ENCODE results near the gene PPP1R16B.

The PPP1R16B gene

DNA sequence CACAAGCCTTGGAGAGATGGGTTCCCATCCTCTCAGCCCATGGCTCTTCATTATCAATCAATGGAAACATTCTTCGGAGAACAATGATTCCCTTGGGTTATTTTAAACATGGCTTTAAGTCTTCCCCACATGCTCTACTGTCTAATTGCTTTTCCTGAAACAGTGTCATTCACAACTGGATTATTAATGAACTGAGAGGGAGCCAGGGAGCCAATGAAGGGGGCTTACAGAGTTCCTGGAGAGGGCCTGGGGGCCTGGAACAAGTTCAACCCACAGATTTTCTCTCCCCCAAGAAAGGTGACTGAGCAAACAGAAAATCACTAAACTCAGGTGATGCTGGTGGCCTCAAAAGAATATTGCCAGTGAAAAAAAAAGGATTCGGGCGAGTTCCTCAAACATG is 1.3 kb upstream of the PPP1R16B start:
- H3K4me3 ChIP-seq (ENCODE audit: low read depth, low read length), result no peak overlapping the region
- DNase-seq (ENCODE audit: low read depth), result no peak
- TF ChIP-seq CTCF (IDR thresholded peaks at IDR 0.05; ENCODE audit: low read depth, low read length, missing control alignments), result no peak

GRCh38 chr20:38804682-38805501 is 605 bp upstream of the PPP1R16B start:
- peak overlapping the region; percentile 95 for H3K4me3 ChIP-seq (ENCODE audit: low read depth, low read length)
- TF ChIP-seq CTCF (IDR thresholded peaks at IDR 0.05; ENCODE audit: low read depth, low read length, missing control alignments), result no peak
- DNase-seq (ENCODE audit: low read depth), result no peak

GRCh38 chr20:38805958-38806854 is 709 bp downstream of the PPP1R16B start:
- TF ChIP-seq CTCF (IDR thresholded peaks at IDR 0.05; ENCODE audit: low read depth, low read length, missing control alignments), result peak; percentile 31
- peak overlapping the region; percentile 95 for H3K4me3 ChIP-seq (ENCODE audit: low read depth, low read length)
- DNase-seq (ENCODE audit: low read depth), result no peak

- no peak for TF ChIP-seq CTCF (IDR thresholded peaks at IDR 0.05; ENCODE audit: low read depth, low read length, missing control alignments)
- H3K4me3 ChIP-seq (ENCODE audit: low read depth, low read length), result peak overlapping the region; percentile 95
- no peak for DNase-seq (ENCODE audit: low read depth)
Measured at GRCh38 chr20:38806855-38807655, 1.6 kb downstream of the PPP1R16B start.

DNA sequence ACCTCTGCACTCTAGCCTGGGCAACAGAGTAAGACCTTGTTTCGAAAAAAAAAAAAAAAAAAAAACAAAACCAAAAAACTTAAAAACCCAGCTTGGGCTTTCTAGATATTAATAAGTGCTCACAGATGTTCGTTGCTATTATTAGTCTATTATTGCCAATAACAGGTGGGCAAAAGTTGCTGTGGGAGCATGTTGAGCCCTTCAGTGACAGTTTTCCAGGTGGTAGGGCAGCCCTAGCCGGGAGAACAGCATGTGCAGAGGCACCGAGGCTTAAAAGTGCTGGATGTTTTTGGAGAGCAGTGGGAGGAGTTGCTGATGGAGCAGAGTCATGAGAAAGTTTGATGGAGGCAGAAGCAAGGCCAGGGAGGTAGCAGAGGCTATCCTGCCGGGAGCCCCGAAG is 4.4 kb downstream of the PPP1R16B start:
- no peak for TF ChIP-seq CTCF (IDR thresholded peaks at IDR 0.05; ENCODE audit: low read depth, low read length, missing control alignments)
- H3K4me3 ChIP-seq (ENCODE audit: low read depth, low read length), result no peak overlapping the region; the same call in 1 of the 2 replicates
- DNase-seq (ENCODE audit: low read depth), result no peak

GRCh38 chr20:38810926-38811630 is 5.6 kb downstream of the PPP1R16B start:
- no peak for DNase-seq (ENCODE audit: low read depth)
- TF ChIP-seq CTCF (IDR thresholded peaks at IDR 0.05; ENCODE audit: low read depth, low read length, missing control alignments), result no peak
- H3K4me3 ChIP-seq (ENCODE audit: low read depth, low read length), result no peak overlapping the region

Data from GM12864 (cell line).